Panc1 (cell line): ENCODE data around the gene UPF2. TPM values are rescaled to one million over a fixed set of nuclear protein-coding genes. Genes with fewer than 3 reads are reported as not detected.

Experiments
- ATAC-seq: fragments of 200-7000 bp; cut with Tn5 transposase; 2 replicates; pipeline ENCODE4 v1.9.1; 2020; ENCODE audit warnings: mild to moderate bottlenecking, moderate library complexity
- BruUV-seq: library from RNA; stranded (reverse); fragments of 400-500 nt; replicated peaks from 2 replicates; lab custom pipeline; 2021; lab: Mats Ljungman, UMichigan
- CTCF ChIA-PET: fragments of 300-600 bp; sonication (Branson Sonifier 250); formaldehyde crosslinking; loops from one replicate; lab custom pipeline; 2022; ENCODE audit warnings: antibody characterized with exemption; lab: Charles Lee
- POLR2A ChIA-PET: fragments of 300-600 bp; sonication (Branson Sonifier 250); formaldehyde crosslinking; loops from one replicate; lab custom pipeline; 2022; ENCODE audit warnings: antibody characterized with exemption; lab: Charles Lee
- DNase-seq: peaks from one replicate; pipeline ENCODE4 v3.0.0-alpha.2; 2010; ENCODE audit warnings: low read depth, low spot score
- H3K27ac ChIP-seq: 2 replicates; pipeline ENCODE4 v1.5.1; 2011; ENCODE audit warnings: mild to moderate bottlenecking, low read length, inconsistent platforms
- H3K27me3 ChIP-seq: fragments of 200-500 bp; sonication (Bioruptor generic); 2 replicates; pipeline ENCODE4 v1.6.0; 2014; ENCODE audit warnings: low read length, inconsistent platforms; ENCODE audit not compliant: control insufficient read depth, insufficient read depth
- H3K36me3 ChIP-seq: fragments of 200-500 bp; sonication (Bioruptor generic); 2 replicates; pipeline ENCODE4 v1.5.1; 2014; ENCODE audit warnings: inconsistent platforms, mild to moderate bottlenecking, low read length, moderate library complexity; ENCODE audit not compliant: control insufficient read depth, insufficient read depth
- H3K4me1 ChIP-seq: 2 replicates; pipeline ENCODE4 v1.5.1; 2011; ENCODE audit warnings: inconsistent platforms, mild to moderate bottlenecking, low read length, moderate library complexity; ENCODE audit not compliant: control insufficient read depth, insufficient read depth
- H3K4me3 ChIP-seq, 2 experiments: 2 replicates each; pipeline ENCODE4 v1.5.1; 2011 to 2012; ENCODE audit warnings: low read depth in 2 of 2, low read length in 2 of 2, mild to moderate bottlenecking in 2 of 2, inconsistent platforms in 1 of 2, moderate library complexity in 1 of 2
- H3K9me3 ChIP-seq: fragments of 200-500 bp; sonication (Bioruptor generic); 2 replicates; pipeline ENCODE4 v1.5.1; 2014; ENCODE audit warnings: low read depth, mild to moderate bottlenecking, inconsistent platforms, low read length, moderate library complexity; ENCODE audit not compliant: control insufficient read depth, insufficient read depth
- CTCF ChIP-seq: fragments of 450-650 bp; IDR thresholded peaks from 2 replicates; pipeline ENCODE4 v1.5.1; 2017; ENCODE audit warnings: mild to moderate bottlenecking
- POLR2AphosphoS5 ChIP-seq: IDR thresholded peaks from 2 replicates; pipeline ENCODE4 v1.6.1; 2012; ENCODE audit warnings: mild to moderate bottlenecking, low read depth, low read length, moderate library complexity
- REST ChIP-seq, 2 experiments: IDR thresholded peaks; 2 replicates each; pipeline ENCODE4 v1.6.1; 2011 to 2012; ENCODE audit warnings: low read depth in 2 of 2, control low read depth in 1 of 2, low read length in 1 of 2, mild to moderate bottlenecking in 1 of 2, moderate library complexity in 1 of 2; ENCODE audit not compliant: insufficient read depth in 1 of 2
- SIN3A ChIP-seq: IDR thresholded peaks from 2 replicates; pipeline ENCODE4 v1.6.1; 2012; ENCODE audit warnings: low read depth, mild to moderate bottlenecking, low read length, moderate library complexity, borderline replicate concordance; ENCODE audit not compliant: insufficient read depth
- TCF7L2 ChIP-seq: IDR thresholded peaks from 2 replicates; pipeline ENCODE4 v1.6.1; 2011; ENCODE audit warnings: mild to moderate bottlenecking, low read depth, low read length, inconsistent platforms
- in situ Hi-C: cut with HindIII; loops from 2 replicates; pipeline ENCODE4 v1.10.0; 2016; ENCODE audit warnings: low sequenced_read_pairs, low pct_unique_long_range_greater_than_20kb
- intact Hi-C: fragments of 100-400 bp; cut with micrococcal nuclease; formaldehyde crosslinking; loops from one replicate; pipeline ENCODE4 v1.10.0; 2022; ENCODE audit not compliant: unreplicated experiment
- total RNA-seq: library from RNA; stranded (reverse); gene quantifications from one replicate; pipeline ENCODE4 v1.2.1, GENCODE V29; 2021; ENCODE audit not compliant: unreplicated experiment

Gene UPF2
- total RNA-seq, 1 experiment from 2014 or later: 19.1 TPM

- TF ChIP-seq REST (IDR thresholded peaks at IDR 0.05; ENCODE audit: insufficient read depth in 1 of 2, low read depth in 2 of 2, low read length in 1 of 2): no peak
- Histone ChIP-seq H3K4me1 (no peaks in the 10 kb centered on the region), H3K27ac (no peak overlapping the region), H3K27me3 (no peaks in the 10 kb centered on the region), H3K36me3 (no peaks in the 10 kb centered on the region), H3K9me3 (no peaks in the 10 kb centered on the region), H3K4me3 (no peak overlapping the region)
- intact Hi-C loops (no loop called here), in situ Hi-C loops (no loop called here)
- ChIA-PET POLR2A (no interaction called here), CTCF (no interaction called here)
- BruUV-seq: no TSS peak
- no peak for DNase-seq
- no peak for ATAC-seq
These were observed 38.9 kb upstream of the UPF2 start for GRCh38 chr10:12081470-12081869.

GRCh38 chr10:12077580-12078180, 35.1 kb upstream of the UPF2 start:
- DNase-seq (no peak), ATAC-seq (no peak)
- no peak overlapping the region for H3K4me3 ChIP-seq
- BruUV-seq: no TSS peak
- H3K36me3 ChIP-seq: no peaks in the 10 kb centered on the region
- intact Hi-C loops (no loop called here), in situ Hi-C loops (no loop called here)
- POLR2A ChIA-PET: no interaction called here
- no peaks in the 10 kb centered on the region for H3K4me1 ChIP-seq
- TF ChIP-seq CTCF (no peak), SIN3A (no peak), POLR2AphosphoS5 (no peak), TCF7L2 (no peak), REST (IDR thresholded peaks at IDR 0.05; ENCODE audit: insufficient read depth in 1 of 2, low read depth in 2 of 2, low read length in 1 of 2) (no peak)
- H3K27me3 ChIP-seq: no peaks in the 10 kb centered on the region
- CTCF ChIA-PET: no interaction called here
- H3K9me3 ChIP-seq: no peaks in the 10 kb centered on the region
- H3K27ac ChIP-seq: no peak overlapping the region
